Limb (tissue), 2 donors: ENCODE results near the gene AP2A1.

ENCODE experiments used
- DNase-seq, 2 donors: peaks; one replicate each; pipeline ENCODE4 v3.0.0-alpha.2; 2016; ENCODE audit errors: extremely low spot score in 2 of 2

AP2A1 gene

DNA sequence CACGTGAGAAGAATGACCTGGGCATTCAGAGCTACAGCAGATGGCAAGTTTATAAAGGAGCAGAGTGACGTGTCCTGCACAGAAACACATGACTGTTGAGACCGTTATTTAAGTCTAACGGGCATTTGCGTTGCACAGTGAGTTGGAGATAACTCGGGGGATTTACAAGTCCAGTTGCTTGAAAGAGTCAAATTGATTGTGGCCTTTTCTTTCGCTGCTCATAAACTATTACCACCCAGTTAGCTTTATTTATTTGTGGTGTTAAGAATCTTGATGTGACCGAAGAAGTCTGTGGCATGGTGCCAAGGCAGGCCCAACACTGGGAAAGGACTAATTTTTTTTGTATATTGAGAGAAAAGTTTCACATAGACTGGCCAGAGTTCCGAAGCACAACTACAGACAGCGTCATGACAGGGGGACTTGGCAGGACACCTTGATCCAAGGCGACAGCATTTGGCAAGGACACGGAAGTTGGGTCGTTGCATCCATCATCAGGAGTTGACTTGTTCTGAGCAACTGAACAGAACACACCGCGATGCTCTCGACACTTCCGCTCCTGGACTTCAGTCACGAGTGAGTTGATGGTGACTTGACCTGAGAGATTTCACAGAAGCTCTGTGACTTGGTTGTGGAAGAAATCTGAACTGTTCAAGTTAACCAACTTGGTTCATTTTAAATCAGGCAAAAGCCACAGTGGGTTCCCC lies 72.2 kb downstream of the AP2A1 start:
- no peak for DNase-seq

DNA sequence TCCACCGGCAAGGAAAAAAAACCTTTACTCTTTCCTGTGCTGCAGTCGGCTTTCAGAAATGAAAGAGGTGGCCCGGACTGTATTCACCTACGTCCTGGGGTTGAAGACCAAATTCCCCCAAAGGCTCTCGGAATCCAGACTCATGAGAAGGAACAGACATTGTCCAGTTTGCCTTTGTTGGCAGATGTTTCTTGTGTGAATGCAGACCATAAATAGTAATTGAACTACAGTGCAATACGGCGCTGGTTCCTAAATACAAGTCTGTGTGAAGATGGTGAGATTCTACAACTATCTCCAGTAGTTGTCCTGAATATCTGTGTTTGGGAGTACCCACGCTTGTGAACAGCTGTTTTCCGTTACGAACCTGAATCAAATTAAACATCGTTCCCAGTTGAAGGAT lies 72.9 kb downstream of the AP2A1 start:
- no peak for DNase-seq

DNA sequence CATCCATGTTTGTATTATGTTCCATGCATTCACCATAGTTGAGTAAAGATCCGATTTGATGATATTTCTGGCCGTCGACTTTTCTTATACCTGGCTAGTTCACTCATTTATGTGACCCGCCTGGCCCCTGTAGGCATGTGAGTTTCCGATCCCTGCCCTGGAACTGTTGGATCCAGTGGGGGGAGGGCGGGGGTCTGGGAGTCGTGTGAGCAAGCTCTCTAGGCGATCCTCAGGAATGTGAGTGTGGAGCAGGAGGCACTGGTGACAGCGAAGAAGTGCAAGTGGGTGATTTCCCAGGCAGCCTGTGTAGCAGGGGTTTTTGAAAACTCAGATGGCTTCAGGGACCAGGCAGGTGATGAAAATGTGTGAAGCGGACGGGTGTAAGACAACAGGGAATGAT lies 73.5 kb downstream of the AP2A1 start:
- DNase-seq = no peak

DNA sequence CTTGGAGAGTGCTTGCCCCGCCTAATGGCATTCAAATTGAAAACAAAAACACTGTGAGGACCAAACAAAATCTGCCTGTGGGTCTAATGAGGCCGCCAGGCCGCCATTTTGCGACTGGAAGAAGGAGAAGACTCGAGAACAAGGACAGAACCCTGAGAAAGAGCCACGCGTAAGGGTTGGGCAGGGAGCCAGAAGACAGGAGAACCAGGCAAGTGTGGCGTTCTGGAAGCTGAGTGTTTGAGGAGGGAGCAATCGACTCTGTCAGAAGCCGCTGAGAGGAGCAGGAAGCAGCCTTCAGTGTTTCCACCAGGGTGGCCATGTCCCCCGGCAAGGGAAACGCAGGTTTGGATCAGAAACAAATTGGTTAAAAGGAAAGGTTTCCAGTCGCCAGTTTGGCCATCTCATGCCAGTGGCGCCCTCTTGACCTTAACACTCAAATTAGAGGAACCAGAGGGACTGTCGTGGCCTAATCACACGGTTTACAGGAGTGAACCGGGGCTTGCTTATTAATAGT lies 74.0 kb downstream of the AP2A1 start:
- DNase-seq = no peak

DNA sequence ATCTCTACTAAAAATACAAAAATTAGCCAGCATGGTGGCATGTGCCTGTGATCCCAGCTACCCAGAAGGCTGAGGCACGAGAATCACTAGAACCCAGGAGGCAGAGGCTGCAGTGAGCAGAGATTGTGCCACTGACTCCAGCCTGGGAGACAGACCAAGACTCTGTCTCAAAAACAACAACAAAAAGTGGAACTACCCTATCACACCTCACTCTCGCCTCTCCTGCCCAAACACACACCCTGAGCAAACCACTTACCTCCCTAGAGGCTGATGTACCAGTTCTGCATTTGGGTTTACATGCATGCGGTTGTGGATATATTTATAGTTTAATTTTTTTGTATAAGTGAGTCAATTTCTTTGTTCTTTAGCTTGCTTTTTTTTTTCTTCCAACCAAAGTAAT lies 76.5 kb downstream of the AP2A1 start:
- no peak for DNase-seq

DNA sequence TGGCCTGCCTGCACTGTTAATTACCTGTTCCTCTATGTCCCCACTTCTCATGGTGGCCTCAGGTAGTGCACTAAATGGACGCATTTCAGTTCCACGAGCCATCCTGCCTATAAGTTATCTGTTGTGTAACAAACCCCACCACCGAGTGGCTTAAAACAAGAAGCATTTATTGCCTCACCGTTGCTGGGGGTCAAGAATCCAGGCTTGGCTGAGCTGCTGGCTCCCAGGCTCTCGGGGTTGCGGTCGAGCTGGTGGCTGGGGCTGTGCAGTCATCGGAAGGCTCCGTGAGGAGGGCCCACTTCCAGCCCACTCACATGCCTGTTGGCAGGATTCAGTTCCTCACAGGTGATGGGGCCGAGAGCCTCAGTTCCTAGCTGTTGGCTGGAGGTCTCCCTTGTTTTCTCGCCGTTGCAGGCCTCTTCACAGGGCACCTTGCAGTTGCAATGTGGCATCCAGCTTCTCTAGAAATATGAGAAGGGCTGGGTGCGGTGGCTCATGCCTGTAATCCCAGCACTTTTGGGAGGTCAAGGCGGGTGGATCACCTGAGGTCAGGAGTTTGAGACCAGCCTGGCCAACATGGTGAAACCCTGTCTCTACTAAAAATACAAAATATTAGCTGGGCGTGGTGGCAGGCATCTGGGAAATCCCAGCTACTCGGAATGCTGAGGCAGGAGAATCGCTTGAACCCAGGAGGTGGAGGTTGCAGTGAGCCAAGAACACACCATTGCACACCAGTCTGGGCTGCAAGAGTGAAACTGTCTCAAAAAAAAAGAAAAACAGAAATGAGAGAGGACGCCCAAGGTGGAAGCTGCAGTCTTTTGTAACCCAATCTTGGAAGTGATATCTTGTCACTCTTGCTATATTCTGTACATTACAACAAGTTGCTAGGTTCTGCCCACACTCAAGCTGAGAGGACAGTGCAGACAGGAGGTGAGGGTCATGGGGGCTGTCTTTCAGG lies 77.6 kb downstream of the AP2A1 start:
- no peak for DNase-seq

DNA sequence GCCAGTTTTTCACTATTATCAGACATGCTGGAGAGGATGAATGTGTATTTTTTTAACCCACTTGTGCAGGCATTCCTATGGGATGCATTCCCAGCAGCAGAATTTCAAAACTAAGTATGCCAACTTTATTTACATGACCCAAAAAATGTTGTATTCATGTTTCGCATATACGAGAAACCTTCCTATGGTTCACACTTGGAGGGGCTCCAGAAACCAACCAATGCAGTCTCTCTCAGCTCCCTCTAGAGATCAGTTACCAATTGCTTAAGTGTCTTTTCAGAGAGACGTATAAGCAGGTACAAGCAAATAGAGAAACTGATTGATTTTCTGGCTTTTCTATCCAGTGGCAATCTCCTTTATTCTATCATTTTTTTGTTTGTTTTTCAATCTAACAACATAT lies 78.6 kb downstream of the AP2A1 start:
- no peak for DNase-seq

DNA sequence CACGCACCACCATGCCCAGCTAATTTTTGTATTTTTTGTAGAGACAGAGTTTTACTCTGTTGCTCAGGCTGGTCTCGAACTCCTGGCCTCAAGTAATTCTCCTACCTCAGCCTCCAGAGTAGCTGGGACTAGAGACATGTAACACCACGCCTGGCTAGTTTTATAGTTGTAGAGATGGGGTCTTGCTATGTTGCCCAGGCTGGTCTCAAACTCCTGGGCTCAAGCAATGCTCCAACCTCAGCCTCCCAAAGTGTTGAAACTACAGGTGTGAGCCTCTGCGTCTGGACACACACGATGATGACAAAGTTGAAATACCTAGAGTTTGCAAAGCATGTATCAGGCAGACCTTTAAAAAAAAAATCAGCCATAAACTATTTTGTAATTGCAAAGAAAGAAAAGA lies 79.6 kb downstream of the AP2A1 start:
- DNase-seq = no peak

DNA sequence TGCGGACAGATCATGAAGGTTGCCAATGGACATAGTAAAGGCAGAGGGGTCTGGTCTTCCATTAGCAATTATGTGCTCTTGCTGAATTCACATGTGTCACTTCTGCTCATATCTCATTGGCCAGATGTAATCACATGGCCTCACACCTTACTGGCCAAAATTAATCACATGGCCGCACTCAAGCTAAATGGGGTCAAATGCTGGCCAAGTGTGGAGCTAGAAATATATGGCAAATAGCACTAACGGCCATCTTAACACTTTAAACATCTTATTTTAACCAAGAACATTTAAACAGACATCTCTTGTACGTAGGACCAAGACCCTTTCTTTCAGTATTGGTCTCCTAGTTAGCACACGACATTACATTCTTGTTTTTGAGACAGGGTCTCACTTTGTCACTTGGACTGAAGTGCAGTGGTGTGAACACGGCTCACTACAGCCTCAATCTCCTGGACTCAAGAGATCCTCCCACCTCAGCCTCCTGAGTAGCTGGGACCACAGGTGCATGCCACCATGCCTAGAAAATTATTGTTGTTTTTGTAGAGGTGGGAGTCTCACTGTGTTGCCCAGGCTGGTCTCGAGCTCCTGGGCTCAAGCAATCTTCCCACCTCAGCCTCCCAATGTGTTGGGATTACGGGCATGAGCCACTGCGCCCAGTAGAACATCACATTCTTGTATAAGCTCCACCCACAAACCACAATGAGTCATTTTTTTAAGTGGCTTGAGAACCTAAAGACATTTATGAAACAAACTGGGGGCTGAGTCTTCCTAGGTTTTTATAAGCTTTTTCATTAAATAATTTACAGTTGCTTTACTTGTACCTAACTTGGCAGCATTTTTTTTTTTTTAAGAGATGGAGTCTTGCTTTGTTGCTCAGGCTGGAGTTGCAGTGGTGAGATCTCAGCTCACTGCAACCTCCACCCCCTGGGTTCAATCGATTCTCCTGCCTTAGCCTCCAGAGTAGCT lies 81.2 kb downstream of the AP2A1 start:
- DNase-seq = no peak

DNA sequence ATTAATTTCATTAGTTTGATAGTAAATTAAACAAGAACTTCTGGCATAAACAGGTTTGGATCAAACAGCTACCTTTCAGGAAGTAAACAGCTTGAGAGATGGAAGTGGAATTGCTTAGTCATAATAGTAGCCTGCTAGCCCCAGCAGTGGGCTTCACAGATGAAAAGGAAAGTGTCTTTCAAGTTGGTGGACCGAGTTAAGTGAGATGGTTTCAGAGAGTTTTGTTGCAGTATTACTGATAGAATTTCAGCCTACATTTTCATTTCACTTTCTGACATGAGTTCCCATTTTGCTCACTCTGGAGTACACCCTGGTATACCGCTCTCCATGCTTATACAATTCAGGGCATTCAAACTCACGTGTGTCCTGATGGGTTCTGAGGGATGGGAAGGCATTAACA lies 82.1 kb downstream of the AP2A1 start:
- DNase-seq = no peak

DNA sequence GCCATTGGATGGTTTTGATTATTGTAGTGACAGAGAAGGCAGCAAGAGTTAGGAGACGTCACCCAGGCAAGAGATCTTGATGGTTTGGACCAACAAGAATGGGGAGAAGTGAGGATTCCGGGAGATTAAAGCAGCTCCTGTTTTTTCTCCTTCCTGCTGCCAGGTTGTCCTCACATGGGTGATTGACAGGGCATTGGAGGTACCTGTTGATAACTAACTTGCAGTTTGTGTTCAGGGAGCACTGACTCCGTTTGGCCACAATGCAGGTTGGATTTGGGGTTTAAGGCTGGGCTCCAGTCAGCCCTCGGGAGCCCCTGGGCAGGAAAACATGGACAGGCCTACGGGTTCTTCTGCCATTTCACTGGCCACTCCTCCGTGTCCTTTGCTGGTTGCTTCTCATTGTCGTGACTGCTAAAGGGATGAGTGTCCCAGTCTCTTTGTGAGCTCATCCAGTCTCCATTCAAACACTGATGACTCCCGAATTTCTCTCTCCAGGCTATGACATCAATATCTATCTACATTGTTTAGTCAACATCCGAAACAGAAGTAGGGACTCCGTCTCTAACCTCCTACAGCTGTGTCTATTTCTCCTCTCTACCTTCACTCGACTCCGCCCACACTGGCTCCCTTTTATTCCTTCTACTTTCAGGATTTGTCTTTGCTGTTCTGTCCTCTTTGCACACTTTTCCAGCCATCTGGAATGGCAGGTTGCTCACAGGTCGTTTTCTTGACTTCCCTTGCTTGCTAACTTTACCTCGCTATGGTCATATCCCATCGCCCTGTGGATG lies 82.8 kb downstream of the AP2A1 start:
- DNase-seq = no peak

DNA sequence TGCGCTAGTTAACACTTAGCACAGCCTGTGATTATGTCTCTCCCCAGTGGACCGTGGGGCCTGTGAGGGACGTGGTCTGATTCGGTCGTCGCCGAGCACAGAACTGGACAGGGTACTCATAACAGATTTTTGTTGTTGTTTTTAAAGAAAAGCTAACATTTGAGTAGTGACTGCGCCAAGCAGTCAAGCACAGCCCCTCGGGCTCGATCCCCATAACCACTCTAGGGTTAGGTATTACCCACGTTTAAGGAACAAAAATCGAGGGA lies 83.4 kb downstream of the AP2A1 start:
- no peak for DNase-seq

DNA sequence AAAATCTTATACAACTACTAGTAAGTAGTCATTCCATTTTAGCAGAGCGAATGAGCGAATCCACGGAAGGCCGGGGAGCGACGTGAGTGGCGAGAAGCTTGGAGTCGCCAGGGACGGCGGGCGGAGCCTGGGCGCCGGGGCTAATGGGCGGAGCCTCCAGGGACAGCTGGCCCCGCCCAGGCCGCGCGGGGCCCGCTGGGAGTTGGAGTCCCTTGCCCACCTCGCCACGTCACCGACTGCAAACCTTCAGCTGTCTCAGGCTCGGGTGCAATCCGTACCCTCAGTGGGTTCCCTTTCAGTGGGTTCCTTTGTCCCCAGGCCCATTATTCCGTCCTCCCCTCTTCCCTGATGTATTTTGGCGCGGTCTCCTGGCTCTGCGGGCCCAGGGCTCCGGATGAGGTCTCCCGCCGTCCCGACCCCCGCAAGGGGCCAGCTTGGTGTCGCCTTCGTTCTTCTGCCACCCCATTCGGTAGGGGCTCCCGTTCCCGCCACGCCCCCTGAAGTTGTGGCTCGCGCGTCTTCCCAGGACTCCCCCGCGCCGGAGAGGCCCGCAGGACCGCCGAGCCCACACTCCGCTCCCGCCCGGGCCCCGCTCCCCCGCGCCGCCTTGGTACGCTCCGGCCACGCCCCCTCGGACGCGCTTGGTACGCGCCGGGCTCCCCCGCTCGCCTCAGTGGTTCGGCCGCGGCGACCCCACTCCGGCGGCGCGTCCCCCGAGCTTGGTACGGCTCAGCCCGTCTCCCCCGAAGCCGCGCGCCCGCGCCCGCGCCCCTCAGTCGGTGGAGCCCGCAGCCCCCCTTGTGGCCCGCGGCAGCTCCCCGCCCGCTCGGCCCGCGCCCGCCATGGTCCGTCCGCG lies 83.9 kb downstream of the AP2A1 start, which contains the start of gene PTOV1:
Gene PTOV1 (plus strand): TSS at position 673 of the 856 bp plus-strand sequence.
- peak; percentile 85 to 98 for DNase-seq

DNA sequence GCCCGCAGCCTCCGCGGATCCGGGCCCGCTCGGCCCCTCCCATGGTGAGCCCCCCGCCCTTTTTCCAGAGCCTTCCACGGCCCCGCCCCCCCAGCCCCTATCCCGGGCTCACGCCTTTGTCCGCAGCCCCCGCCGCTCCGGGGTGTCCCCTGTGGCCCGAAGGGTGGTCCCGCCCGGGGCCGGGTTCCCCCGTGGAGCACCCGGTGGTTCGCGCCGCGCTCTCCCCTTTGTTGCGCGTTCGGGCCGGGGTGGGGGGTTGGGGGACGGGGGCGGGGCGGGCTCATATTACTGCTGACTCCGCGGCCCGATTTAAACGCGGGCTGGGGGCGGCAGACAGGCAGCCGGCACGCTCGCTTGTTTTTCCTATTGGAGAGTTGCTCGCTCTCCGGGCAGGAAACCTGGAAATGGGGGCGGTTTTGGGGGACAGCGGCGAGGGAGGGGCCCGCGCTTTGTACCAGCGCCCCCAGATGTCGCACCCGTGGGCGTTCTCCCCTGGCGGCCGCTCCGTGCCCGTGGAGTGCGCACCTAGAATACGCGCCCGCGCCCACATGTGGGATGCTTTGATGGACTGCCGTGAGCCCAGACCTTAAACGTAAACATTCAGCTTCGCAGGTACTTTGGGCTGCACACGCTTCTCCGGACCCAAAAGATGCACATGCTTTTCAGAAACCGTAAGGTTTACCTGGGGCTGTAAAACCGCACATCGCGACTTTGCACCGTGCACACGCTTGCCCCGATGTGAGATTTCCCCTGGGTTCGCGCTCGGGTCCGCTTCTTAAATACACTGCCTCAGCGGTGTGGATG lies 84.9 kb downstream of the AP2A1 start:
- DNase-seq = peak in 1 of 2 donors; percentile 86

DNA sequence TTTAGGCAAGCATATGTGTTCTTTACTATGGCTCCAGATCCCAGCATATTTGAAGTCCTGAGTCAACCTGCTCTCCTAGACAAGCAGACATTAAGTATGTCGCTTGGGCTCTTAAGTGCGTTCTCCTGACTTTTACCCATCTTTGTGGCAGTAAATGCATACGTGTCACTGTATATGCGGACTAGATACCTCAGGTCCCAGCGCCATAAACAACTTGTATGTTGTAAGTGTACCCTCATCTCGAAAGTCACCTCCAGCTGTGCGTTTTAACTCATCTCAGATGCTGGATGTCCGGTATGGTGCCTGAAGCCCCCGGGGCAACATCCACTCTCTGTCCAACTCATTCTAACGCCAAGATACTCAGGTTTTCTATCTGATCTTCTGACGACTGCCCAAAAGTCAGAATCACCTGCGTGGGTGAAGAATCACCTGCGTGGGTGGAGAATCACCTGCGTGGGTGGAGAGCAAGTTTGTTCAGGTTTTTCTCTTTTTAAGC lies 85.9 kb downstream of the AP2A1 start:
- DNase-seq = no peak

DNA sequence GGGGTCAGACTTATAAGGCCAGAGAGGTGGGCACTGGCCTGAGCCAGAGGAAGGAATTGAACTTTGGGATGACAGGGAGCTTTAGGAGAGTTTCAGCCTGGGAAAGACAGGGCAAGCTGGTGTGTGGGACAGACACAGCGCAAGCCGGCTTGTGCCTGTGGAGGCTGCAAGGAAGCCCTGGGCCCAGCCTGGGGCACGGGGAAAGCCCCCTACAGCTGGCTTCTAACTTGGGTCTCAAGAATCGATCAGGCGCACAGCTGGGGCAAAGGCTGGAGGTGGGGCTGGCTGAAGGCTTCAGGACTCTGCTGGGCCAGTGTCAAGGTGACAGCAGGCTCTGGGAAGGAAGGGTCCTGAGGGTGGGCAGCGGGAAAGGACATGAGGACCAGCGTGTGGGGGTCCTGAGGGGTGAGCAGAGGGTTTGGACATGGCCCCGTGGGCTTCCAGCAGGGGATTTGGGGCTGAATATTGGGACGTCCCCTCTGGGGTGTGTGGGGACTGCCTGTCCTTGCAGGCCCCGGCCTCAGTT lies 87.1 kb downstream of the AP2A1 start:
- no peak for DNase-seq

DNA sequence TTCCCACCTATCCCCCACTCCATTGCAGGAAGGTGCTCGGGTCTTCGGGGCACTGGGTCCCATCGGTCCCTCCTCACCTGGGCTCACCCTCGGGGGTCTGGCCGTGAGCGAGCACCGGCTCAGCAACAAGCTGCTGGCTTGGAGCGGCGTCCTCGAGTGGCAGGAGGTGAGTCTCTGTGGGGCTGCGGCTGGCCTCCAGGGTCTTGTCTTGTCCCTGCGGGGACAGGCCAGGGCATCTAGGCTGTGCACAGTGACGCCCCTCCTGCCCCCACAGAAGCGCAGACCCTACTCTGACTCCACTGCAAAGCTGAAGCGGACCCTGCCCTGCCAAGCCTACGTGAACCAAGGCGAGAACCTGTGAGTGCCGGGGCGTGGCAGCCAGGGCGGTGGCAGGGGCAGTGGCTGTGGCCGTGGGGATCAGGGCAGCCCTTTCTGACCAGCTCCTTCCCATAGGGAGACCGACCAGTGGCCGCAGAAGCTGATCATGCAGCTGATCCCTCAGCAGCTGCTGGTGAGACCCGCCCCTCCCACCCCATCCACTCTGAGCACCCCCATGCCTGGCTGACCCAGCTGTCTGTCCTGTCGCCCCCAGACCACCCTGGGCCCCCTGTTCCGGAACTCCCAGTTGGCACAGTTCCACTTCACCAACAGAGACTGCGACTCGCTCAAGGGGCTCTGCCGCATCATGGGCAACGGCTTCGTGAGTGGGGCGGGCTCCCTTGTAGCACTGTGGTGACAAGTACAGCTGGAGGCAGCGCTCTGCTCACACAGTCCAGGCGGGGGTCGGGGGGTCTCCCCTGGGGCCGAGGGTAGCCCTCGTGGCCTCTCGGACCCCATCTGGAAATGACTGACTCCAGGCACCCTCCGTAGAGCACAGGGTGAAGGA lies 87.8 kb downstream of the AP2A1 start:
- no peak for DNase-seq

DNA sequence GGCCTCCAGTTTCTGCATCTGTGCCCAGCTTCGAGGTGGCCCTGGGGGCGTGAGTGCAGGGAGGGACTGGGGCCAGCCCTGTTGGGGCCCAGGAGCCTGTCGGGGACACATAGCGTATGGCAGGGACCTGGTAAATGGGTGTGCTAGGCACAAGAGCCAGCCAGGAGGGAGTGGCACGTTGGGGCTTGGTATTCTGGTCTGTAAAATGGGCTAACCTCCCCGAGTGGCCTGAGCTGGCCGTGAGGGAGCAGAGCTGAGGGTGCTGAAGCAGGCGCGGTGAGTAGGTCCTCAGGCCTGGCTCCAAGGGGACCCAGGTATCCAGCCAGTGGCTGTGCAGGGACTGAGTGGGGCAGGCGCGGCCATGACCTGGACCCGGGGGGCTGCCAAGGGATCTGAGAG lies 88.5 kb downstream of the AP2A1 start:
- DNase-seq = no peak
